HG03095 (cell line): ENCODE data around the gene CDK13.
"Not testable (repeated sequence)": the region's sequence is repeated elsewhere in the genome, so short reads cannot be mapped to it uniquely, and the experiment has no call there.

Source experiments
- ATAC-seq: cut with Tn5 transposase; IDR thresholded peaks from one replicate; pipeline ENCODE4 v1.9.1; 2021; ENCODE audit warnings: moderate library complexity; ENCODE audit not compliant: unreplicated experiment

Gene CDK13

DNA sequence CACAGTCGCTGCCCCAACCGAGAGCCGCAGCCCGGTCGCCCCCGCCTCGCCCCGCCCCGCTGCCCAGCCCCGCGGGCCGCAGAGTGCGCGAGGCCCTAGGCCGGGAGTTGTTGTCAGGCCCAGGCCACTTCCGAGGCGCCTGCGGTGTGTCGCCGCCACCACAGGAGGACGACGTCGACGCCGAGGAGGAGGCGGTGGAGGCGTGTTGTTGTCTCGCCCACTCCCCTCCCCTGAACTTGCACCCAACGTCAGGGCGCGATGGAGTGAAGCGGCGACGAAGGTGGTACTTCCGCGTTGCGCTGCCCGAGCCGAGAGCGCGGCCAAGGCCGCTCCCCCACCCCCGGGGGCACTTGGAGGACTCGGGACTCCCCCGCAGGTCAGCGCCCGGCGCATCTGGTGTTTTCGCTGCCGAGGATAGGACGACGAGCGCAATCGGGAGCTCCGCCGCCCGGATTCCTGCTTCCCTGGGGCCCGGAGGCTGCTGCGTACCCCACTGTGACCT, at the start of gene CDK13:
Gene CDK13, plus strand, starts transcription at position 286 of the 502 bp plus-strand sequence. CDS start 386 bp downstream, outside the sequence.
- peak; percentile 33 for ATAC-seq

DNA sequence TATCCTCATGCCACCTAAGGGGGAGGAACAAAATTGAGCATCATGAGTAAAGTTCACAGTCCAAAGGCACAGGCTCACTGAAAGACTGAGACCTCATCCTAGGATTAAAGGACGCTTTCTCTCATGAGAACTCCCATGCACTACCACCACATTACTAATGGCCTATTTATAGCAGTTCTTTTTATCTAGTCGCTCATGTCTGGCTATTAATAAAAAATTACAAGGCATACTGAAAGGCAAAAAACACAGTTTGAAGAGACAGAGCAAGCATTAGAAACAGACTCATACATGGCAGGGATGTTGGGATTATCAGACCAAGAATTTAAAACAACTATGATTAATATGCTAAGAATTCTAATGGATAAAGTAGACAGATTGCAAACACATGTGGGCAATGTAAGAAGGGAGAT, 46.0 kb upstream of the CDK13 start:
- ATAC-seq: no peak

DNA sequence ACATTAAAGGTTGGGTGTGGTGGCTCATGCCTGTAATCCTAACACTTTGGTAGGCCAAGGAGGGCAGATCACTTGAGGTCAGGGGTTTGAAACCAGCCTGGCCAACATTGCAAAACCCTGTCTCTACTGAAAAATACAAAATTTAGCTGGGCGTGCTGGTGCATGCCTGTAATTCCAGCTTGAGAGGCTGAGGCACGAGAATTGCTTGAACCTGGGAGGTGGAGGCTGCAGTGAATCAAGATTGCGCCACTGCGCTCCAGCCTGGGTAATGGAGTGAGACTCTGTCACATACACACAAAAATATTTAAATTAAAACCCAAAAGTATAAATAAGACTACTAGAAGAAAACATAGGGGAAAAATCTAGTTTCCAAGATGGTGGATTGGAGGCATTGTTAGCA, 41.9 kb upstream of the CDK13 start:
- ATAC-seq: no peak

DNA sequence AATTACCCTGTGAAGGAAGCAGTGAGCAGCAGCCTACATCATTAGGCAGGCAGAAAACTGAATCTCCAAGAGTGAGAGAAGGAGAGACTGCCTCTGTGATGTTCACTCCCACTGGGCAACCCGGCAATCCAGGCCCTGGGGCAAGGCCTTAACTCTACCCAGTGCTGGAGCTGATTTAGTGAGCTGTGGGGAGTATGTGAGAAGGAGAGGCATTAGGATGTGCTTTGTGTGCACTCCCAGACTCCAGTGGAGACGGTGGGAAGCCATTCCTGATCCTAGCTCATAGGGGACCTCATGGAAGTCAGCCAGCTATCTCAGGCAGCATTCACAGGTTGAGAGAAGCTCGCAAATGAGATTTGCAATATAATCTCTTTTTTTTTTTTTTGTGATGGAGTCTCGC, 41.1 kb upstream of the CDK13 start:
- no peak for ATAC-seq

DNA sequence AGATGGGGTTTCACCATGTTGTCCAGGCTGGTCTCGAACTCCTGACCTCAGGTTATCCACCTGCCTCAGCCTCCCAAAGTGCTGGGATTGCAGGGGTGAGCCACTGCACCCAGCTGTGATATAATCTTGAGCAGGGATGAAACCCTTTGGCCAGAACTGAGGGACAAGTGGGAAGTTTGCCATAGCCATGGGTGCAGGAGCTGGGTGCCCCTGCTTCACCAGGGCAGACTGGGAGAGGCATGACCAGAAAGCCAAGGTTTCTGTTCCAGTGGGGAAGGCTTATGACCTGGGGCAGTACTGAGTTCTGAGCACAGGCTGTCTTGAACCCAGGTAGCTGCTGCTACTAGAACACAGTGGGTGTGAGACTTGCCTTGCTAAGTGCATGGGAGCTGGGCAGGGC, 40.5 kb upstream of the CDK13 start:
- ATAC-seq: no peak

DNA sequence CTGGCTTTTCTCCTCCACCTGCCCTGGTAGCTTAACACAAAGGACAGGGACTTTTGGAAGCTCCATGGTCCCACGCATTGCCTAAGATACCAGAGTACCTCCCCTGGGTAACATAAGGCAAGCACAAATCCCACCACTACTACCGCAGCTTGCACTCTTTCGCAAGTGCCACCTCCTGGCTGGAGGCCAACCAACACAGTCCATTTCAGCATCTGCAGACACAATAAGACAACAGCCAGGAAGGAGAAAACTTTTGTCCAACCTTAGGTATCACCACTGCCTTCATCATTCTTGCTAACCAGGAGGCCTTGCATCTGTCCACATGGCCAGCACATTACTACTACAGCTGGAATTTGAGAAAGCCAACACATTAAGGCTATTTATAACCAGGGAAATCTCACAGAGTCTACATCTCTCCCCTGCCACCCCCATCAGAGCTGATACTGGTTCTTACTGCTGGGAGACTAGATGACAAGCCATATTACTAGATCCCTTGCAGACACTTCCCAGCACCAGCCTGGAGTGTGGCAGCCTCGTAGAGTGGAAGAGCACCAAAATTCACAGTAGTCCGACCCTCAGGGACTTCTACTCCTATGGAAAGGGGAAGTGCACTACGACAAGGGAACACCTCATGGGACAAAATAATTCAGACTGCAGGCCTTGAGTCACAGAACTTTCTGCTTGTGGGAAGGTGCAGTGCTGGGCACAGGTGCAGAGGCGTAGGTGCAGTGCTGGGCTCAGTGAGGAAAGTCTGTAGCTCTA, 39.8 kb upstream of the CDK13 start:
- no peak for ATAC-seq

DNA sequence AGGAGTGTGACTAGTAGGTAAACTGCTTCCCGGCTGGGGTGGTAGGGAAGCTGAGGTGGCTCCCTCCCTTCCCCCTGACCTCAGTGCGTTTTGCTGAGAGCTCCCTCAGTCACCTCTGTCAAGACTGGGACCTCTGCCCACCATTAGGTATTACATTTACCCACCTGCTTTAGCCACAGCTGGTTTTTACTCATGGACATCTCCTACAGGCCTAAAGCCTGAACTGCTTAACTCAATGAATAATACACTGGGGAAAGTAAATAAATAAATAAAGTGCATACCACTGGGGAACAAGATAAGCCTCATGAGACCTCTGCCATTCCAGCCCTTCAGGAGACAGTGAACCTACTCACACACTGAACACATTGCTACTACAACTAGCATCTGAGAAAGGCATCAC, 38.9 kb upstream of the CDK13 start:
- ATAC-seq: no peak

DNA sequence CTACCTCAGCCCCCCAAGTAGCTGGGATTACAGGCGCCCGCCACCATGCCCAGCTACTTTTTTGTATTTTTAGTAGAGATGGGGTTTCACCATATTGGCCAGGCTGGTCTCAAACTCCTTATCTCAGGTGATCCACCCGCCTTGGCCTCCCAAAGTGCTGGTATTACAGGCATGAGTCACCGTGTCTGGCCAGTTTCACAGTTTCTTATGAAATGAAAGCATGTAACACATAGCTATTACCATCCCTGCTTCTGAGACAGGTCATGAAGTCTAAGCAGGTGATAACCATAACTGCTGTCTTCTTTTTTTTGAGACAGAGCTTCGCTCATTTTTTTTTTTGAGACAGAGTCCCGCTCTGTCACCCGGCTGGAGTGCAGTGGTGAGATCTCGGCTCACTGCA, 34.2 kb upstream of the CDK13 start:
- ATAC-seq: not testable (repeated sequence)

DNA sequence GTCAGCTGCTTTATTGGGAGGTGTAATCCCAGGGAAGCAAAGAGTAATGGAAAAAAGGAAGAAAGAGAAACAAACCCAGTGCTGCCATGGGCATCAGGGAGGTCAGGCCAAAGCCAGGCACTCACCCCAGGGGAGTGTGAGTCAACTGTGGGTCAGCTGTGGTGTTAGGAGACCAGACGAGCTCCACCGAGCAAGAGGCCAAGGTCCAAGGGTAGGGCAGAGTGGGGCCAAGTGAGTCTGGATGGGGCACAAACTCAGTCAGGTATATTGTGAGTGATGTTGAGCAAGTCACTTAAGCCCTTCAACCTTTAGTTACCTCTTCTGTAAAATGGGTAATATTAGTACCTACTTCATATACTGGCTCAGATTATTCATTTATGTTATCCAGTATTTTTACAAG, 30.4 kb upstream of the CDK13 start:
- no peak for ATAC-seq

DNA sequence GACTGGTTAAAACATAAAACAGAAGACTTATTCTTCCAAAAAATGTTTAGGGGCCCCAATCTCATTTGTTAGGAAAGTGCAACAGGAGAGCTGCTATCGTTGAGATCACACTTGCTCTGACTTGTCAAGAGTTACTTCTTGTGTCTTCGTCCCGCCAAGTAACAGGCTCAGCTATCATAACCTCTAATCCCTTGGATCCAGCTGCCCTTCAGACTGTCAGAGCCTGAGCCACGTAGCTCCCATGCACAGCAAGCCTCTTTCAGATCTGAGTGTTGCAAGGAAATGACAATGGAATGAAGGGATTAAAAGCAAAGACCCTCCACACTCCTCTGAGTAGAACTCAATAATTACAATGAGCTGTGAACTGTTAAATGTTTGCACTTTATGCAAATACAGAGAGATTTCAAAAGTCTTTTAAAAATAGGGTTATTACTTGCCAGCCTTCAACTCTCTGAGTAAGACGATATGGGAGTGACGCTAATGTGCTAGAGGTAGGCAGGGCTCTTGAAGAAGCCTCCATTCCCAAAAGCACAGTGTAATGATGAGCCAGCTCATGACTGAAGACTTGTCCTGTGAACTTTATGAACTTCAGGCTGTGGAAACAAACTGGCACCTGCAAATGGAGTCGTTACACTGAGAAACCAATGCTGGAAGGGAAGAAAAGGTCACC, 28.4 kb upstream of the CDK13 start:
- no peak for ATAC-seq

DNA sequence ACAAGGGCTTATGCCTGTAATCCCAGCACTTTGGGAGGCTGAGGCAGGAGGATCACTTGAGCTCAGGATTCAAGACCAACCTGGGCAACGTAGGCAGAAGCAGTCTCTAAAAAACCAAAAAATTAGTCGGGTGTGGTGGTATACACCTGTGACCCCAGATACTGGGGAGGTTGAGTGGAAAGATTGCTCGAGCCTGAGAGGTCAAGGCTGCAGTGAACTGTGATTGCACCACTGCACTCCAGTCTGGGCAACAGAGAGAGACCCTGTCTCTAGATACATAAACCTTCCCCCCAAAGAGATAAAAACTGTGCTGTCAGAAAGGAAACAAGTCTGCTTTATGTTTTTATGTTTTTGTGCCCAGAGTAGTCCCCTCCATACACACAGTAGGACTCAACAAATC, 27.5 kb upstream of the CDK13 start:
- ATAC-seq: no peak

DNA sequence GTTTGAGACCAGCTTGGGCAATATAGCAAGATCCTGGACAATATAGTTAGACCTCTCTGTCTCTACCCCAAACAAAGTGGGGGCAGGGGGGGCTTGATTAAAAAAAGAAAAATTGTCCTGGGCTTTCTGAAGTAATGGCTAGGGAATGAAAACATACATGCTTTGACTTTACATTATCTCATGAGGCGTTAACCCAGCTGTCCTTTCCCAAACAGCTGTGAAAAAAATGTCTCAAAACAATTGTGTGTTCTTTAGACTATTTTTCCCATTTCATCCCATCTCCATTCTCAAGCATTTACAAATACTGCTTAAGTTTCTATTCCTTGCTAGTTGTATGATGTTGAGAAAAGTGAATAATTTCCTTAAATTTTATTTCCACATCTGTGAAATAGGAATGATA, 27.0 kb upstream of the CDK13 start:
- ATAC-seq: no peak

DNA sequence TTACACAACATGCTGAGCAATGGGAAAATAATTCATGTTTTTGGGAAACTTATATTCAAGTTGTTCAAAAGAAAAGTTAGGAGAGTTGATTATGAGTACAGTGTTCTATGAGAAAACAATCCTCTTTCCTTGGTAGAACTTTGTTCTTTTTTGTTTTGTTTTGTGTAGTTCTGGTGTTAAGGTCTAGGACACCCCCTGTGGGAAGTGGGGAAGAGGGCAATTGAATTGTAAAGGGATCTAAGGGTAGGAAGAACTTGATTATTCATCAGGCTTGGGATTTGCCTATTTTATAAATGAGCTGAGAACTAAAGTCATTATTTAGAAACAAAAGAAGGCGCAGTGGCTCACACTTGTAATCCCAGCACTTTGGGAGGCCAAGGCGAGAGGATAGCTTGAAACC, 25.9 kb upstream of the CDK13 start:
- ATAC-seq: no peak

DNA sequence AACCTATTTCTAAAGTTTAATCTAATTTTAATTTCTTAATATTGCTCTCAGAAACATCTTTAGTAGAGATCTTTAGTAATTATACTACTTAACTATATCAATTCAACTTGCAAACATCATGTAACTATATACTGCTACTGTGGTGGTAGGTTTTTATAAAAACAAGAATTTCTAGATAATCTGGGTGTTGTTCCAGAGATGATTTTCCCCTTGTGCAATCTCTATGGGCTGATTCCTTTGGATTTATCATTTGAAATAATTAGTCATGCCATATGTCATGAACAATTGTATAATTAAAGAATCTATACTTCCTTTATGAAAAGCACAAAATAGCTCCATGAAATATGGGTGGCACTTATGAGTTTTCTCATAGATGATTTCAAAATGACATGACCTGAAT, 23.9 kb upstream of the CDK13 start:
- ATAC-seq: no peak

DNA sequence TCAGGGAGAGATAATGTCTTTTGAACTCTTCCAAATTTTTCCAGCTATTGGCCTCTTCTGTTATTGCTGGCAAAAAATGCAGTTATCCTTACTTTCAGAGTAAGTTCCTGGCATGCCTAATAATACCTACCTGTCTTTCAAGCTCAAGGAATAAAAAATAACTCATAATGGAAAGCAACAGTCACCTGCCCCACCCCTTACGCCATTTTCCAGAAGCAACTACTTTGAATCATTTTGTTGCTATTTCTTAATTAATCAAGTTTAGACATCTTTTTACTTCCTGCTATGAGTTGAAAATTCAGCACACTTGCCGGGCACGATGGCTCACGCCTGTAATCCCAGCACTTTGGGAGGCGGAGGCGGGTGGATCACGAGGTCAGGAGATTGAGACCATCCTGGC, 23.0 kb upstream of the CDK13 start:
- no peak for ATAC-seq

DNA sequence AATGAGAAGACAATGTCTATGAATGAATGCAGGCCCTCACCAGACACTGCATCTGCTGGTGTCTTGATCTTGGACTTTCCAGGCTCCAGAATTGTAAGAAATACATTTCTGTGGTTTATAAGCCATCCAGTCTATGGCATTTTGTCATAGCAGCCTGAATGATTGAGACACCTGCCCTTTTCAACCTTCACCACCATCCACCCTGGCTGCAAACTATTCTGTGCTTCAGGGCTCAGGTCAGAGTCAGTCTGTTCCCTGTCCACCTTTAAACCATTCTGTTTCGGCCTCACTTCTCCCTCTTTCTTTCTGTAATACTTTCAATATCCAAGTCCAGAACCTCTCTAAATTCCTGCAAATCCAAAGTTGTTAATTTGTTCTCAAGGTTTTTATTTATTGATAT, 15.9 kb upstream of the CDK13 start:
- no peak for ATAC-seq

DNA sequence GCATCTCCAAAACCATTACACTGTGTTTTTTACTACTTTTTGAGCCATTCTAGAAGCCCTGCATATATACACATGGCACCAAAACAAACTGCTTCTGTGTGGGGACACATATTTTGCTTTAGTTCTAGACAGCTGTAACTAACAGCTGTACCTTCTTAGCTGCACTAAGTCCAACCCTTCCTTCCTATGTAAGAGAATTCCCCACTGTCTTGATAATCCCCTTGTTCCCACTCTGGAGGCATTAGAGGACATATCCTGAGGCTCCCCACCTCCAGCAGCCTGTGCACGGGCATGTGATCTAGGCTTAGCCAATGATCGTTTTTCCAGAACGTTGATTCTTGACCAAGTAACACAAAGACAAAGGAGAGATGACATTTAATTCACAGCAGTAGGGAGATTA, 13.3 kb upstream of the CDK13 start:
- ATAC-seq: no peak

DNA sequence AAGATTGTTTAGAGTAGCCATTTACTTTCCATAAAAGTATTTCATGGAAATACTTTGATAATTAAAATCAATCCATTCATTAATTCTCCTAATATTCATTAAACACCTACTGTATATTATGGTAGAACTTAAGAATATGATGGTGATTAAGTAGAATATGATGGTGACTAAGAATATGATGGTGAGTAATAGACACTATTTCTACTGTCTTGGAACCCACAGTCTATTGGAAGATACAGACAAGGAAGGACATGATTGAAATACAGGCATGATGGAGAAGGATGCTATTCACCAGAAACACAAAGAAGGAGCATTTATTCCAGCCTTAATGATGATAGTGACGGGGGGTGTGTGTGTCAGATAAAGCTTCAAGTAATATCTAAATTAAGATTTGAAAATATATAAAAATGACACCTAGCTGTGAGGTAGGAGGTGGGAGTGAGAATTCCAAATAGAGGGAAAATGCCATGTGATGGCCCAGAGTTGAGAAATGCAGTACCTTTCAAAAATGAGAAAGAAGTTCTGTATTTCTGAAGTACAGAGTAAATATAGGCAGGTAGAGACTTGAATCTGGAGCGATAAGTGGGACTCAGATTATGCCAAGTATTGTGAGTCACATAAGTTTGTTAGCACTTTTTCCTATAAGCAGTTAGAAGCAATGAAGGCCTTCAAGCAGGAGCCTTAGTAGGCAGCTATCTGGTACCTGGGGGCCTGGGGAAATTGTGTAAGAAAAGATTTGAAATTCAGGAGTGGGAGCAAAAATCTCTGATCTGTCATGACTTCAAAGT, 12.5 kb upstream of the CDK13 start:
- no peak for ATAC-seq

DNA sequence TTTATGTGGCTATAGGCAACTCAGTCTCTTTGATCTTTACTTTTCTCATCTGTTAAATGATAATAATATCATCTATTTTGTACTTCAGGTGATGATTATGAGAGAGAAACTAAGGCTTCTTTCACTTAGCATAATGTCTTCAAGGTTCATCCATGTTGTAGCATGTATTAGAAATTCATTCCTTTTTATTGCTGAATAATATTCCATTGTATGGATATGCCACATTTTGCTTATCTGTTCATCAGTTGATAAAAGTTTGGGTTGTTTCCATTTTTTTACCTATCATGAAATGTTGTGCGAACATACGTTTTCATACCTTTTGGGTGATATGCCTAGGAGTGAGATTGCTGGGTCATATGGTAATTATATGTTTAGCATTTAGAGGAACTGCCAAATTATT, 7.2 kb upstream of the CDK13 start:
- ATAC-seq: no peak

DNA sequence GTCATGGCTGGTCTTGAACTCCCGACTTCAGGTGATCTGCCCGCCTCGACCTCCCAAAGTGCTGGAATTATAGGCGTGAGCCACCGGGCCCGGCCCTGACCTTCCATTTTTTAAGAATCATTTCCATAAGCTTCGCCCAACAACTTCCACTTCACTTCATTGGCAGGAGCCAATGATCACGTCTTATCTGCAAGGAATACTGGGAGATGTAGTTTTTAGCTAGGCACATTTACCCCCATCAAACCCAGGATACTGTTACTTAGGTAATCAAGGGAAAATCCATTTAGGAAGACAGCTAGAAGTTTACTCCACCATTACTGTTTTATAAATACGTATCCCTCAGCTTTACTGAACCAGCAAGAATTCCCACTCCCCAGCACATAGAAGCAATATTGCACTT, 3.4 kb upstream of the CDK13 start:
- no peak for ATAC-seq

DNA sequence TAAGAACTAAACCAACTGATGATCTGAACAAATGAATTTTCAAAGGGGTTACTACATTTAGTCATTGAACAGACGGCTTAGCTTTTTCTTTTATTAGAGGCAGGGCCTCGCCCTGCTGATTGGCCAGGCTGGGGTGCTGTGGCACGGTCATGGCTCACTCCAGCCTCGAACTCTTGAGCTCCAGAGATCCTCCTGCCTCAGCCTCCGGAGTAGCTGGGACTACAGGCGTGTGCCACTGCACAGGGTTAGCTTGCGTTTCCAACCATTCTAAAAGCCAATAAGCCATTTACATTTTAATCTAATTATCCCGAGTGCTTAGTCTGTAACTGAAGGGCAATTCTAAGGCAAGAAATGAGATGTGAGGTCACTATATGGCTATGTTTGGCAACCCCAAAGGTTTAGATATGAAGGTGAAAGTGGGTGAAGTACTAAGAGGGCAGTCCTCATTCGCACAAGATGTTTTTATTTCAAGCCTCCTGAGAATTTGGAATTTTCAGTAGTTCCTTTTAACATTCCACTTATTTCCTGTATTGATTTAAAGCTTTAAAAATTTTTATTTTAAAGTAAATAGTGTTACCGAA, 1.6 kb upstream of the CDK13 start:
- ATAC-seq: no peak
